Karpas-422 (cell line): Measurements from ENCODE around the gene CTNNBL1. TPM values are rescaled to one million over a fixed set of nuclear protein-coding genes. Genes with fewer than 3 reads are reported as not detected.
A peak's percentile ranks its signal among the peaks of the same experiment; 100 is the strongest.

Source experiments
- DNase-seq: peaks from one replicate; pipeline ENCODE4 v3.0.0-alpha.2; 2015
- H2AFZ ChIP-seq: fragments of 200-600 bp; sonication (generic); 2 replicates; pipeline ENCODE4 v1.6.1; 2014; ENCODE audit warnings: antibody characterized with exemption, low read length, mixed read lengths
- H3K27ac ChIP-seq: fragments of 200-600 bp; sonication (generic); 2 replicates; pipeline ENCODE4 v1.5.1; 2014; ENCODE audit warnings: mild to moderate bottlenecking, low read length, moderate library complexity
- H3K27me3 ChIP-seq: fragments of 200-600 bp; sonication (generic); 2 replicates; pipeline ENCODE4 v1.6.1; 2014; ENCODE audit warnings: low read length, mixed read lengths
- H3K36me3 ChIP-seq: fragments of 200-600 bp; sonication (generic); 2 replicates; pipeline ENCODE4 v1.6.1; 2014; ENCODE audit warnings: low read length, mixed read lengths; ENCODE audit not compliant: insufficient read depth
- H3K4me1 ChIP-seq: fragments of 200-600 bp; sonication (generic); 2 replicates; pipeline ENCODE4 v1.6.1; 2014; ENCODE audit warnings: mild to moderate bottlenecking, low read length, mixed read lengths
- H3K4me2 ChIP-seq: fragments of 200-600 bp; sonication (generic); 2 replicates; pipeline ENCODE4 v1.6.1; 2014; ENCODE audit warnings: low read length, low read depth, mild to moderate bottlenecking; ENCODE audit not compliant: poor library complexity, severe bottlenecking
- H3K4me3 ChIP-seq: fragments of 200-600 bp; sonication (generic); 2 replicates; pipeline ENCODE4 v1.5.1; 2014; ENCODE audit warnings: mild to moderate bottlenecking, antibody characterized with exemption, low read length, mixed read lengths
- H3K79me2 ChIP-seq: fragments of 200-600 bp; sonication (generic); 2 replicates; pipeline ENCODE4 v1.6.1; 2014; ENCODE audit warnings: mild to moderate bottlenecking, low read length, mixed read lengths
- H3K9ac ChIP-seq: fragments of 200-600 bp; sonication (generic); 2 replicates; pipeline ENCODE4 v1.6.0; 2014; ENCODE audit warnings: low read length
- H3K9me2 ChIP-seq: fragments of 200-600 bp; sonication (generic), shearing (Covaris generic); replicated peaks from 2 replicates; pipeline ENCODE4 v1.6.0; 2014; ENCODE audit warnings: mild to moderate bottlenecking, low read length, moderate library complexity; ENCODE audit not compliant: insufficient read depth
- H3K9me3 ChIP-seq: fragments of 300-700, 200-600 bp; sonication (generic); 2 replicates; pipeline ENCODE4 v1.6.1; 2014; ENCODE audit warnings: low read length, mixed read lengths
- H4K20me1 ChIP-seq: fragments of 200-600 bp; sonication (generic); 2 replicates; pipeline ENCODE4 v1.6.1; 2014; ENCODE audit warnings: mild to moderate bottlenecking, antibody characterized with exemption, low read length, low read depth; ENCODE audit not compliant: insufficient read depth
- total RNA-seq: library from RNA; depleted of rRNA; stranded (reverse); fragments of >200 nt; shearing (Covaris generic); gene quantifications from 2 replicates; pipeline ENCODE4 v1.2.3, GENCODE V29; 2014; ENCODE audit warnings: low replicate concordance

CTNNBL1 gene
- total RNA-seq, 1 experiment from 2014 or later, result 70.0 TPM

GRCh38 chr20:37886851-37887297 lies 193.0 kb downstream of the CTNNBL1 start:
- DNase-seq, result peak; percentile 59
- no peaks in the 10 kb centered on the region for H3K36me3 ChIP-seq
- H3K9ac ChIP-seq, result no peak overlapping the region
- H3K4me1 ChIP-seq, result peaks cover 5% of the 10 kb centered on the region
- no peaks in the 10 kb centered on the region for H3K9me2 ChIP-seq
- no peak overlapping the region for H2AFZ ChIP-seq
- H3K79me2 ChIP-seq, result no peaks in the 10 kb centered on the region
- no peak overlapping the region for H3K4me3 ChIP-seq
- H4K20me1 ChIP-seq, result no peaks in the 10 kb centered on the region
- no peak overlapping the region for H3K4me2 ChIP-seq
- H3K27me3 ChIP-seq, result no peaks in the 10 kb centered on the region
- H3K9me3 ChIP-seq, result no peaks in the 10 kb centered on the region
- H3K27ac ChIP-seq, result no peak overlapping the region

- no peak for DNase-seq
- H3K4me3 ChIP-seq, result no peak overlapping the region
- no peak overlapping the region for H2AFZ ChIP-seq
- no peak overlapping the region for H3K9ac ChIP-seq
- no peaks in the 10 kb centered on the region for H3K27me3 ChIP-seq
- H4K20me1 ChIP-seq, result no peaks in the 10 kb centered on the region
- peaks cover 5% of the 10 kb centered on the region for H3K4me1 ChIP-seq
- no peaks in the 10 kb centered on the region for H3K9me3 ChIP-seq
- no peak overlapping the region for H3K27ac ChIP-seq
- H3K79me2 ChIP-seq, result no peaks in the 10 kb centered on the region
- H3K4me2 ChIP-seq, result no peak overlapping the region
- no peaks in the 10 kb centered on the region for H3K36me3 ChIP-seq
- H3K9me2 ChIP-seq, result no peaks in the 10 kb centered on the region
These were observed 194.8 kb downstream of the CTNNBL1 start for GRCh38 chr20:37888641-37889040.

GRCh38 chr20:37890108-37890507 lies 196.3 kb downstream of the CTNNBL1 start:
- H3K4me3 ChIP-seq, result no peak overlapping the region
- no peaks in the 10 kb centered on the region for H3K9me3 ChIP-seq
- no peaks in the 10 kb centered on the region for H3K36me3 ChIP-seq
- no peaks in the 10 kb centered on the region for H3K9me2 ChIP-seq
- no peak overlapping the region for H3K9ac ChIP-seq
- peak; percentile 56 for DNase-seq
- H3K27ac ChIP-seq, result no peak overlapping the region
- H2AFZ ChIP-seq, result no peak overlapping the region
- H3K4me2 ChIP-seq, result no peak overlapping the region
- peaks cover 5% of the 10 kb centered on the region for H3K4me1 ChIP-seq
- H4K20me1 ChIP-seq, result no peaks in the 10 kb centered on the region
- H3K27me3 ChIP-seq, result no peaks in the 10 kb centered on the region
- H3K79me2 ChIP-seq, result no peaks in the 10 kb centered on the region

GRCh38 chr20:37890643-37891042 lies 196.8 kb downstream of the CTNNBL1 start:
- no peak for DNase-seq
- H3K9me2 ChIP-seq, result no peaks in the 10 kb centered on the region

GRCh38 chr20:37892001-37892400 lies 198.2 kb downstream of the CTNNBL1 start:
- H4K20me1 ChIP-seq, result no peaks in the 10 kb centered on the region
- H2AFZ ChIP-seq, result no peak overlapping the region
- H3K4me2 ChIP-seq, result no peak overlapping the region
- no peak for DNase-seq
- H3K27ac ChIP-seq, result no peak overlapping the region
- no peaks in the 10 kb centered on the region for H3K27me3 ChIP-seq
- no peaks in the 10 kb centered on the region for H3K36me3 ChIP-seq
- H3K9ac ChIP-seq, result no peak overlapping the region
- H3K4me1 ChIP-seq, result peaks cover 5% of the 10 kb centered on the region
- H3K4me3 ChIP-seq, result no peak overlapping the region
- H3K79me2 ChIP-seq, result no peaks in the 10 kb centered on the region
- no peaks in the 10 kb centered on the region for H3K9me3 ChIP-seq
- no peaks in the 10 kb centered on the region for H3K9me2 ChIP-seq

More at GRCh38 chr20:37890643-37891042, 196.8 kb downstream of the CTNNBL1 start:
- no peaks in the 10 kb centered on the region for H4K20me1 ChIP-seq
- H3K27me3 ChIP-seq, result no peaks in the 10 kb centered on the region
- peaks cover 5% of the 10 kb centered on the region for H3K4me1 ChIP-seq
- no peak overlapping the region for H3K4me2 ChIP-seq
- no peaks in the 10 kb centered on the region for H3K9me3 ChIP-seq
- no peaks in the 10 kb centered on the region for H3K36me3 ChIP-seq
- H3K4me3 ChIP-seq, result no peak overlapping the region
- no peak overlapping the region for H3K27ac ChIP-seq
- H2AFZ ChIP-seq, result no peak overlapping the region
- no peaks in the 10 kb centered on the region for H3K79me2 ChIP-seq
- H3K9ac ChIP-seq, result no peak overlapping the region

GRCh38 chr20:37893566-37894241 lies 199.9 kb downstream of the CTNNBL1 start:
- H3K9me2 ChIP-seq, result no peaks in the 10 kb centered on the region
- no peak overlapping the region for H3K4me2 ChIP-seq
- H3K79me2 ChIP-seq, result no peaks in the 10 kb centered on the region
- no peak overlapping the region for H3K27ac ChIP-seq
- H2AFZ ChIP-seq, result no peak overlapping the region
- no peaks in the 10 kb centered on the region for H4K20me1 ChIP-seq
- H3K4me1 ChIP-seq, result peaks cover 5% of the 10 kb centered on the region
- no peaks in the 10 kb centered on the region for H3K27me3 ChIP-seq
- no peaks in the 10 kb centered on the region for H3K36me3 ChIP-seq
- H3K4me3 ChIP-seq, result no peak overlapping the region
- no peak for DNase-seq
- no peaks in the 10 kb centered on the region for H3K9me3 ChIP-seq
- no peak overlapping the region for H3K9ac ChIP-seq

GRCh38 chr20:37894454-37894853 lies 200.6 kb downstream of the CTNNBL1 start:
- Histone ChIP-seq H3K9ac (no peak overlapping the region), H3K4me2 (no peak overlapping the region), H3K27ac (no peak overlapping the region), H3K27me3 (no peaks in the 10 kb centered on the region), H3K4me1 (peaks cover 5% of the 10 kb centered on the region), H3K4me3 (no peak overlapping the region), H3K9me2 (no peaks in the 10 kb centered on the region), H3K9me3 (no peaks in the 10 kb centered on the region), H3K36me3 (no peaks in the 10 kb centered on the region), H3K79me2 (no peaks in the 10 kb centered on the region), H4K20me1 (no peaks in the 10 kb centered on the region), H2AFZ (no peak overlapping the region)
- DNase-seq, result no peak

- Histone ChIP-seq H3K79me2 (no peaks in the 10 kb centered on the region), H3K9ac (no peak overlapping the region), H3K4me3 (no peak overlapping the region), H3K4me2 (no peak overlapping the region), H3K4me1 (no peaks in the 10 kb centered on the region; the same call in 1 of the 2 replicates), H3K36me3 (no peaks in the 10 kb centered on the region), H3K27me3 (no peaks in the 10 kb centered on the region), H3K9me2 (no peaks in the 10 kb centered on the region), H4K20me1 (no peaks in the 10 kb centered on the region), H3K9me3 (no peaks in the 10 kb centered on the region), H2AFZ (no peak overlapping the region), H3K27ac (no peak overlapping the region)
- DNase-seq, result no peak
These were observed 201.3 kb downstream of the CTNNBL1 start for GRCh38 chr20:37895166-37895565.
